Osteoblast (primary cell): ENCODE data around the gene HGF. TPM values are rescaled to one million over a fixed set of nuclear protein-coding genes. Genes with fewer than 3 reads are reported as not detected.

ENCODE experiments used
- DNase-seq: peaks from one replicate; pipeline ENCODE4 v3.0.0; 2011; ENCODE audit warnings: low spot score, mixed read lengths; ENCODE audit not compliant: insufficient read length; ENCODE audit errors: missing footprints
- H2AFZ ChIP-seq: 2 replicates; pipeline ENCODE4 v1.6.0; 2011; ENCODE audit warnings: mild to moderate bottlenecking, low read length
- H3K27ac ChIP-seq: 2 replicates; pipeline ENCODE4 v1.5.1; 2011; ENCODE audit warnings: mild to moderate bottlenecking, low read depth, low read length, moderate library complexity
- H3K27me3 ChIP-seq: 2 replicates; pipeline ENCODE4 v1.6.0; 2012; ENCODE audit warnings: mild to moderate bottlenecking, control low read depth, inconsistent platforms, low read length, moderate library complexity; ENCODE audit not compliant: insufficient read depth
- H3K36me3 ChIP-seq: 2 replicates; pipeline ENCODE4 v1.5.1; 2011; ENCODE audit warnings: mild to moderate bottlenecking, low read length, control low read depth, moderate library complexity; ENCODE audit not compliant: insufficient read depth
- H3K4me1 ChIP-seq: 2 replicates; pipeline ENCODE4 v1.5.1; 2011; ENCODE audit warnings: mild to moderate bottlenecking, low read length, control low read depth, moderate library complexity; ENCODE audit not compliant: insufficient read depth
- H3K4me2 ChIP-seq: 2 replicates; pipeline ENCODE4 v1.6.0; 2011; ENCODE audit warnings: mild to moderate bottlenecking, low read length; ENCODE audit not compliant: insufficient read depth
- H3K4me3 ChIP-seq: fragments of 200-600 bp; sonication (generic); 3 replicates; pipeline ENCODE4 v1.5.1; 2012; ENCODE audit warnings: mild to moderate bottlenecking, low read length, inconsistent platforms; ENCODE audit not compliant: insufficient read depth
- H3K79me2 ChIP-seq: 2 replicates; pipeline ENCODE4 v1.6.0; 2012; ENCODE audit warnings: mild to moderate bottlenecking, low read length, control low read depth, inconsistent platforms; ENCODE audit not compliant: insufficient read depth
- H3K9me3 ChIP-seq: 2 replicates; pipeline ENCODE4 v1.5.1; 2011; ENCODE audit warnings: low read depth, low read length, control low read depth
- H4K20me1 ChIP-seq: 2 replicates; pipeline ENCODE4 v1.6.0; 2012; ENCODE audit warnings: mild to moderate bottlenecking, low read length, control low read depth; ENCODE audit not compliant: insufficient read depth
- total RNA-seq: library from RNA; depleted of rRNA; stranded (reverse); fragments of >200 nt; gene quantifications from 2 replicates; pipeline ENCODE4 v1.2.3, GENCODE V29; 2012
- TF ChIP-seq, protein P1 (sequence below): IDR thresholded peaks from 2 replicates; pipeline ENCODE4 v1.5.1; 2011; ENCODE audit warnings: mild to moderate bottlenecking, low read depth, low read length, moderate library complexity; ENCODE audit errors: extremely low read depth

HGF gene
- total RNA-seq, 1 donor: 41.3 TPM

- TF ChIP-seq, protein P1, sequence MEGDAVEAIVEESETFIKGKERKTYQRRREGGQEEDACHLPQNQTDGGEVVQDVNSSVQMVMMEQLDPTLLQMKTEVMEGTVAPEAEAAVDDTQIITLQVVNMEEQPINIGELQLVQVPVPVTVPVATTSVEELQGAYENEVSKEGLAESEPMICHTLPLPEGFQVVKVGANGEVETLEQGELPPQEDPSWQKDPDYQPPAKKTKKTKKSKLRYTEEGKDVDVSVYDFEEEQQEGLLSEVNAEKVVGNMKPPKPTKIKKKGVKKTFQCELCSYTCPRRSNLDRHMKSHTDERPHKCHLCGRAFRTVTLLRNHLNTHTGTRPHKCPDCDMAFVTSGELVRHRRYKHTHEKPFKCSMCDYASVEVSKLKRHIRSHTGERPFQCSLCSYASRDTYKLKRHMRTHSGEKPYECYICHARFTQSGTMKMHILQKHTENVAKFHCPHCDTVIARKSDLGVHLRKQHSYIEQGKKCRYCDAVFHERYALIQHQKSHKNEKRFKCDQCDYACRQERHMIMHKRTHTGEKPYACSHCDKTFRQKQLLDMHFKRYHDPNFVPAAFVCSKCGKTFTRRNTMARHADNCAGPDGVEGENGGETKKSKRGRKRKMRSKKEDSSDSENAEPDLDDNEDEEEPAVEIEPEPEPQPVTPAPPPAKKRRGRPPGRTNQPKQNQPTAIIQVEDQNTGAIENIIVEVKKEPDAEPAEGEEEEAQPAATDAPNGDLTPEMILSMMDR: no peak
- H3K27ac ChIP-seq: no peak overlapping the region
- no peaks in the 10 kb centered on the region for H3K9me3 ChIP-seq
- no peaks in the 10 kb centered on the region for H3K36me3 ChIP-seq
- H2AFZ ChIP-seq: no peak overlapping the region
- no peak overlapping the region for H3K4me3 ChIP-seq
- DNase-seq: no peak
- no peaks in the 10 kb centered on the region for H4K20me1 ChIP-seq
- H3K27me3 ChIP-seq: no peaks in the 10 kb centered on the region
- H3K4me1 ChIP-seq: peaks cover 23% of the 10 kb centered on the region
- no peaks in the 10 kb centered on the region for H3K79me2 ChIP-seq
- no peak overlapping the region for H3K4me2 ChIP-seq
Observed at GRCh38 chr7:81680120-81680519, 89.7 kb downstream of the HGF start.

DNA sequence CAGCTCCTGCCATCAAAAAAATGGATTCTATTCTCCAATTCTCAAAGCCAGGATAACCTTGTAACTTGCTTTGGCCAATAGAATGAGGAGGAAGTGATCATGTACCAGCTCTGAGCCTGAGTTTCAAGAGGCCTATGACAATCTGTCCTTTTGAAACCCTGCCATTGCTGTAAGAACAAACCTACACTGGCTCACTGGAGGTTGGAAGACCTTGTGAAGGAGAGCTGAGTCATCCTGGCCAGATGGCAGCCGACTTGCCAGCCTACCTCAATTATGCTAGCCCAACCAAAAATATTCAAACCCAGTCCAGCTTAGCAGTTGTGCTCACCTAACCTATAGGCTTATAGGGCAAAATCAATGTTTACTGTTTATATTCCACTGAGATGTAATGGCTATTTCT is 93.0 kb downstream of the HGF start:
- no peak for DNase-seq
- TF ChIP-seq, protein P1: no peak
- H3K27me3 ChIP-seq: no peaks in the 10 kb centered on the region
- H3K4me2 ChIP-seq: peak overlapping the region; percentile 5
- H2AFZ ChIP-seq: peak overlapping the region; percentile 67
- H3K79me2 ChIP-seq: no peaks in the 10 kb centered on the region
- H3K36me3 ChIP-seq: no peaks in the 10 kb centered on the region
- peaks cover 12% of the 10 kb centered on the region for H3K4me1 ChIP-seq
- no peak overlapping the region for H3K4me3 ChIP-seq
- H4K20me1 ChIP-seq: no peaks in the 10 kb centered on the region
- H3K9me3 ChIP-seq: no peaks in the 10 kb centered on the region
- H3K27ac ChIP-seq: peak overlapping the region; percentile 38

DNA sequence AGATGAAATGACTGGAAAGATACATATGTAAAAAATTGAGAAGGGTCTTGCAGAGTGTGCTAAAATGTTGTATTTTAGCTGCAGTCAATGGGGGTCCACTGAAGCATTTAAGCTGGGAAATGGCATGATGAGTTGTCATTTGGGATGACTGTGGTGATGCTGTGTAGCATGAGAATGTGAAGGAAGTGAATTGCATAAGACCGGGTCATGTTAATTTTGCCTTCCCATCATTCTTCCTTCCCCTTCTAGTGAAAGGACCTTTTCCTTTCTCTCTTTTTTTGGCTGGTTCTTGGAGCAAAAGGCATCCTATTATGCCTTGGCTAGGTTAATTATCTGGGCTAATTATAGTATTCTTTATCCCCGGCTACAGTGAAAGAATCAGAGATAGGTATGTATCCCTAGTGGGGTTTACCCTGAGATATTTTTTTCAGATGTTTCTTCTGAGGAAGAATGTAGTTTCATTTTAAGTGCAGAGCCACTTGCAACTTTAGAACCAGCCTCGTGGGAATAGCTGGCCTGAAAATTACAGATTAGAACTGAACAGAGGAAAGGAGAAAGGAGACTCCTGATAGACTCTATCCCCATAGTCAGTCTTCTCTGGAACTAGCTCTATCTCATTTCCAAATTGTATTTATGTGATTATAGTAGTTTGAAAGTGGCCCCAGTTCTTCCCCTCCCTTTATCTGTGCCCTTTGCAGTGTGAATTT is 93.6 kb downstream of the HGF start:
- H3K4me1 ChIP-seq: peaks cover 12% of the 10 kb centered on the region
- DNase-seq: no peak
- H3K27me3 ChIP-seq: no peaks in the 10 kb centered on the region
- H3K27ac ChIP-seq: peak overlapping the region; percentile 38
- TF ChIP-seq, protein P1: no peak
- H3K79me2 ChIP-seq: no peaks in the 10 kb centered on the region
- no peaks in the 10 kb centered on the region for H3K9me3 ChIP-seq
- peak overlapping the region; percentile 67 for H2AFZ ChIP-seq
- no peaks in the 10 kb centered on the region for H4K20me1 ChIP-seq
- H3K36me3 ChIP-seq: no peaks in the 10 kb centered on the region
- no peak overlapping the region for H3K4me3 ChIP-seq
- H3K4me2 ChIP-seq: peak overlapping the region; percentile 5

DNA sequence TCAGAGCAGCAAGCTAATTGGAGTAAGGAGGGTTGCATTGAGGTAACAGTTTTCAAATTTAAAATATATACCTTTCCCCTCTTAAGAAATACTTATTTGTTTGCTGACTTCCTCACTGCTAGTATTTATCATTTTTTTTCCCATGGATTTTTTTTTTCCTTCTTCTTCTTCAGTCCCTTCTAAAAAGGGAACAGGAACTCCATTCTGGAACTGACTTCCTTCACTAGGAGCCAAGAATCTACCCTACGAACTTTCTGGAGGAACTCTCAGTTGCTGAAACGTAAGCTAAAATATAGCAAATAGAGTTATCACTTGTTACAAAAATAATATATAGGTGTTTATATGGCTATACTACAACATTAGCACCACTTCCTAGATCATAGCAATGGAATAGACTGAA is 95.4 kb downstream of the HGF start:
- Histone ChIP-seq H3K79me2 (no peaks in the 10 kb centered on the region), H3K4me3 (no peak overlapping the region), H4K20me1 (no peaks in the 10 kb centered on the region), H3K4me2 (no peak overlapping the region), H3K27me3 (no peaks in the 10 kb centered on the region), H3K4me1 (peaks cover 12% of the 10 kb centered on the region), H2AFZ (no peak overlapping the region), H3K27ac (no peak overlapping the region), H3K36me3 (no peaks in the 10 kb centered on the region), H3K9me3 (no peaks in the 10 kb centered on the region)
- DNase-seq: no peak
- TF ChIP-seq, protein P1: no peak
